HCT116 (cell line): Measurements from ENCODE around the gene LRRC1. TPM values are rescaled to one million over a fixed set of nuclear protein-coding genes. Genes with fewer than 3 reads are reported as not detected.

Experiments used
- ATAC-seq: fragments of 200-7000 bp; cut with Tn5 transposase; 2 replicates; pipeline ENCODE4 v1.9.1; 2020; ENCODE audit warnings: mild to moderate bottlenecking, moderate library complexity
- BruUV-seq: library from RNA; stranded (reverse); fragments of 400-500 nt; replicated peaks from 2 replicates; lab custom pipeline; 2021; lab: Mats Ljungman, UMichigan
- CTCF ChIA-PET: fragments of 300-600 bp; sonication (Branson Sonifier 250); formaldehyde crosslinking; loops from one replicate; lab custom pipeline; 2021; ENCODE audit warnings: antibody characterized with exemption; lab: Charles Lee
- POLR2A ChIA-PET: fragments of 300-600, 350-600 bp; sonication (Branson Sonifier 250); formaldehyde crosslinking; loops from one replicate; lab custom pipeline; 2021; ENCODE audit warnings: antibody characterized with exemption; lab: Charles Lee
- RAD21 ChIA-PET, 2 experiments: fragments of 300-600 bp; sonication (Branson Sonifier 250); formaldehyde crosslinking; loops; one replicate each; lab custom pipeline; 2023; ENCODE audit warnings: low total read pairs in 2 of 2; ENCODE audit not compliant: uncharacterized antibody in 2 of 2, unreplicated experiment in 2 of 2, low non-redundant PET in 1 of 2; lab: Charles Lee
- DNase-seq: peaks from one replicate; pipeline ENCODE4 v3.0.0-alpha.2; 2010; ENCODE audit warnings: low read depth, low spot score
- H2AFZ ChIP-seq: fragments of 200-600 bp; shearing (Covaris generic), sonication (generic); 2 replicates; pipeline ENCODE4 v1.6.1; 2017; ENCODE audit warnings: low read depth, mixed run types, mixed read lengths, antibody characterized with exemption, low read length; ENCODE audit not compliant: poor library complexity, severe bottlenecking
- H3K27ac ChIP-seq: 2 replicates; pipeline ENCODE4 v1.5.1; 2012; ENCODE audit warnings: low read depth, low read length
- H3K27me3 ChIP-seq: fragments of 200-600 bp; sonication (generic); 2 replicates; pipeline ENCODE4 v1.6.1; 2016; ENCODE audit warnings: mixed run types, low read length, mixed read lengths; ENCODE audit not compliant: insufficient read depth
- H3K36me3 ChIP-seq, 2 experiments: fragments of 200-500 bp in 1 of 2; fragments of 200-600 bp in 1 of 2; sonication (Bioruptor generic) in 1 of 2; sonication (generic) in 1 of 2; 2 replicates each; pipeline versions ENCODE4 v1.5.1 to v1.6.1; 2014 to 2016; ENCODE audit warnings: low read length in 2 of 2, inconsistent platforms in 1 of 2, mixed read lengths in 1 of 2, mixed run types in 1 of 2; ENCODE audit not compliant: insufficient read depth in 2 of 2, control insufficient read depth in 1 of 2
- H3K4me1 ChIP-seq, 2 experiments: fragments of 200-600 bp in 1 of 2; sonication (generic) in 1 of 2; 2 replicates each; pipeline versions ENCODE4 v1.5.1 to v1.6.1; 2012 to 2017; ENCODE audit warnings: low read length in 2 of 2, inconsistent platforms in 1 of 2, mild to moderate bottlenecking in 1 of 2, mixed read lengths in 1 of 2, mixed run types in 1 of 2, moderate library complexity in 1 of 2; ENCODE audit not compliant: insufficient read depth in 2 of 2, control insufficient read depth in 1 of 2
- H3K4me2 ChIP-seq: fragments of 200-600 bp; sonication (generic); 2 replicates; pipeline ENCODE4 v1.6.1; 2017; ENCODE audit warnings: mixed run types, low read length, mixed read lengths
- H3K4me3 ChIP-seq, 2 experiments: fragments of 200-600 bp in 1 of 2; sonication (generic) in 1 of 2; replicated peaks in 1 of 2; 2 replicates each; pipeline ENCODE4 v1.5.1; 2011 to 2016; ENCODE audit warnings: low read length in 2 of 2, control low read depth in 1 of 2, low read depth in 1 of 2, mild to moderate bottlenecking in 1 of 2, mixed read lengths in 1 of 2, mixed run types in 1 of 2
- H3K79me2 ChIP-seq: fragments of 200-600 bp; sonication (generic); 2 replicates; pipeline ENCODE4 v1.6.1; 2017; ENCODE audit warnings: mild to moderate bottlenecking, mixed run types, low read length, moderate library complexity, mixed read lengths; ENCODE audit not compliant: insufficient read depth
- H3K9ac ChIP-seq: fragments of 200-600 bp; sonication (generic); 2 replicates; pipeline ENCODE4 v1.6.1; 2016; ENCODE audit warnings: low read length, mixed read lengths
- H3K9me2 ChIP-seq: fragments of 200-600 bp; sonication (generic), shearing (Covaris generic); 2 replicates; pipeline ENCODE4 v1.6.1; 2017; ENCODE audit warnings: mixed run types, mild to moderate bottlenecking, moderate library complexity; ENCODE audit not compliant: insufficient read depth
- H3K9me3 ChIP-seq, 2 experiments: fragments of 200-500 bp in 1 of 2; fragments of 200-600 bp in 1 of 2; sonication (Bioruptor generic) in 1 of 2; sonication (generic) in 1 of 2; 2 replicates each; pipeline ENCODE4 v1.6.1; 2014 to 2017; ENCODE audit warnings: low read length in 2 of 2, mixed read lengths in 2 of 2, inconsistent platforms in 1 of 2, low read depth in 1 of 2, mild to moderate bottlenecking in 1 of 2, mixed run types in 1 of 2, moderate library complexity in 1 of 2; ENCODE audit not compliant: control insufficient read depth in 1 of 2, insufficient read depth in 1 of 2
- H4K20me1 ChIP-seq: fragments of 200-600 bp; sonication (generic), shearing (Covaris generic); 2 replicates; pipeline ENCODE4 v1.6.1; 2017; ENCODE audit warnings: mixed run types, mild to moderate bottlenecking, moderate library complexity; ENCODE audit not compliant: insufficient read depth
- CEBPB ChIP-seq: IDR thresholded peaks from 2 replicates; pipeline ENCODE4 v1.6.1; 2012; ENCODE audit warnings: low read depth
- EZH2 ChIP-seq: fragments of 200-600 bp; sonication (generic); IDR thresholded peaks from 2 replicates; pipeline ENCODE4 v1.6.1; 2017; ENCODE audit warnings: antibody characterized with exemption, mixed run types
- EZH2phosphoT487 ChIP-seq: fragments of 200-600 bp; IDR thresholded peaks from 2 replicates; pipeline ENCODE4 v1.6.1; 2018; ENCODE audit warnings: antibody characterized with exemption, borderline replicate concordance
- MAX ChIP-seq: IDR thresholded peaks from 2 replicates; pipeline ENCODE4 v1.6.1; 2012
- POLR2A ChIP-seq: IDR thresholded peaks from 2 replicates; pipeline ENCODE4 v1.7.0; 2011; ENCODE audit warnings: borderline replicate concordance; ENCODE audit not compliant: insufficient read depth, insufficient read length; ENCODE audit errors: extremely low read depth
- RAD21 ChIP-seq: IDR thresholded peaks from 2 replicates; pipeline ENCODE4 v1.6.1; 2012; ENCODE audit warnings: low read depth, mild to moderate bottlenecking
- REST ChIP-seq: IDR thresholded peaks from 2 replicates; pipeline ENCODE4 v1.6.1; 2012; ENCODE audit warnings: low read depth
- SIN3A ChIP-seq: IDR thresholded peaks from 2 replicates; pipeline ENCODE4 v1.6.1; 2012; ENCODE audit warnings: low read depth
- intact Hi-C: fragments of 100-400 bp; cut with micrococcal nuclease; formaldehyde crosslinking; loops from 2 replicates; pipeline ENCODE4 v1.10.0; 2022
- total RNA-seq: library from RNA; stranded (reverse); gene quantifications from one replicate; pipeline ENCODE4 v1.2.1, GENCODE V29; 2021; ENCODE audit not compliant: unreplicated experiment

LRRC1 gene
- total RNA-seq, 1 experiment from 2014 or later = 19.8 TPM

GRCh38 chr6:53822401-53823125, 27.8 kb downstream of the LRRC1 start:
- TF ChIP-seq CEBPB (no peak), POLR2A (no peak), REST (no peak), MAX (no peak), RAD21 (no peak), EZH2 (no peak), EZH2phosphoT487 (no peak), SIN3A (no peak)
- Histone ChIP-seq H2AFZ (no peak overlapping the region), H3K79me2 (peaks cover 88% of the 10 kb centered on the region), H3K27me3 (no peaks in the 10 kb centered on the region), H3K4me1 (peaks cover 5 to 13% of the 10 kb centered on the region in 2 experiments; a peak in 3 of 4 replicates), H3K9me3 (no peaks in the 10 kb centered on the region), H3K4me3 (no peak overlapping the region), H3K9ac (no peak overlapping the region), H3K36me3 (no peaks in the 10 kb centered on the region), H3K4me2 (no peak overlapping the region), H3K9me2 (no peaks in the 10 kb centered on the region), H3K27ac (no peak overlapping the region), H4K20me1 (no peaks in the 10 kb centered on the region)
- DNase-seq (no peak), ATAC-seq (no peak)
- no TSS peak for BruUV-seq
- POLR2A ChIA-PET = no interaction called here
- RAD21 ChIA-PET = no interaction called here
- CTCF ChIA-PET = no interaction called here
- intact Hi-C loops = no loop called here
